ENCODE measurements around the gene FHDC1.
"Not testable (repeated sequence)": the region's sequence is repeated elsewhere in the genome, so short reads cannot be mapped to it uniquely, and the experiment has no call there.

FHDC1 gene, protein sequence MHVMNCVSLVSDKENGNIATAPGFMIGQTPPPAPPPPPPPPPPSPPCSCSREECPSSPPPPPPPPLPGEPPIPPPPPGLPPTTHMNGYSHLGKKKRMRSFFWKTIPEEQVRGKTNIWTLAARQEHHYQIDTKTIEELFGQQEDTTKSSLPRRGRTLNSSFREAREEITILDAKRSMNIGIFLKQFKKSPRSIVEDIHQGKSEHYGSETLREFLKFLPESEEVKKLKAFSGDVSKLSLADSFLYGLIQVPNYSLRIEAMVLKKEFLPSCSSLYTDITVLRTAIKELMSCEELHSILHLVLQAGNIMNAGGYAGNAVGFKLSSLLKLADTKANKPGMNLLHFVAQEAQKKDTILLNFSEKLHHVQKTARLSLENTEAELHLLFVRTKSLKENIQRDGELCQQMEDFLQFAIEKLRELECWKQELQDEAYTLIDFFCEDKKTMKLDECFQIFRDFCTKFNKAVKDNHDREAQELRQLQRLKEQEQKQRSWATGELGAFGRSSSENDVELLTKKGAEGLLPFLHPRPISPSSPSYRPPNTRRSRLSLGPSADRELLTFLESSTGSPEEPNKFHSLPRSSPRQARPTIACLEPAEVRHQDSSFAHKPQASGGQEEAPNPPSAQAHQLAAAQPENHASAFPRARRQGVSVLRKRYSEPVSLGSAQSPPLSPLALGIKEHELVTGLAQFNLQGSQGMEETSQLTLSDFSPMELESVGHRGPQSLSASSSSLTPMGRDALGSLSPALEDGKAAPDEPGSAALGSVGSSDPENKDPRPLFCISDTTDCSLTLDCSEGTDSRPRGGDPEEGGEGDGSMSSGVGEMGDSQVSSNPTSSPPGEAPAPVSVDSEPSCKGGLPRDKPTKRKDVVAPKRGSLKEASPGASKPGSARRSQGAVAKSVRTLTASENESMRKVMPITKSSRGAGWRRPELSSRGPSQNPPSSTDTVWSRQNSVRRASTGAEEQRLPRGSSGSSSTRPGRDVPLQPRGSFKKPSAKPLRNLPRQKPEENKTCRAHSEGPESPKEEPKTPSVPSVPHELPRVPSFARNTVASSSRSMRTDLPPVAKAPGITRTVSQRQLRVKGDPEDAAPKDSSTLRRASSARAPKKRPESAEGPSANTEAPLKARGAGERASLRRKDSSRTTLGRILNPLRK

DNA sequence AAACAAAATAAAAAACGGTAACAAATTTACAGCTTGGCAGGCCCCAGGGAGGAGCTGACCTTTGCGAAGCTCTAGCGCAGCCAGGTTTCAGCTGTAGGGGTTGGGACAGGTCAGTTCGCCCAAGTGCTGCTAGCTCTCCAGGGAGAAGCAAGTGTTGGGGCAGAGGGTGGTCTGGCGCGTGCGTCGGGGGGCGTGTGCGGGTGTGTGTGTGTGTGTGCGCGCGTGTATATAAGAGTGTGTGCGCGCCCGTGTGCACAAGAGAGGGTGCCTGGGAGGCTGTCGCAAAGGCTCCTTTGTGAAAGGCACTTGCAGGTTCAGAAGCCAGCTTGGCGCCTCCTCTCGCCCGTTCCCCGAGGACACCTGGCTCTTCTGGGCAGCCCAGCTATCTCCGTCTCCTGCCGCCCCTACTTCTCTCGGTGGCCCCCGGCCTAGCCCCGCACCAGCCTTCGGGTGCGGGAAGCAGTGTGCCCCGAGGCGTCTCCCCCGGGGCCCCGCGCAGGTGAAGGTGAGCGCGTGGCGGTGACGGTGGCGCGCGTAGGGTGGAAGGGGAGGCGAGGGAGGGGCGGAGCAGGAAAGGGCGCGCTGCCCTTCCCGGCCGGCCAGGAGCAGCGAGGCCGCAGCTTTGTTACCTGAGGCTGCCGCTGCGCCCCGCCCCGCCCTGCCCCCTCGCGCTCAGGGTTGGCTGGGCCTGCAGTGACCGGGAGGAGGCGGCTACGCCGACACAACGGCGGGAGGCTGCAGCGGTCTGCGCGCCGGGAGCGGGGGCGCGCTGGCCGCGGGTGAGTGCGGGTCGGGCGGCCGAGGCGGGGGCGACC, at the start of gene FHDC1:
Gene FHDC1, plus strand, starts transcription at position 693 of the 815 bp plus-strand sequence. CDS start 6,735 bp downstream, outside the sequence.
- DNase-seq (ENCODE audit: low spot score) = peak; percentile 85

DNA sequence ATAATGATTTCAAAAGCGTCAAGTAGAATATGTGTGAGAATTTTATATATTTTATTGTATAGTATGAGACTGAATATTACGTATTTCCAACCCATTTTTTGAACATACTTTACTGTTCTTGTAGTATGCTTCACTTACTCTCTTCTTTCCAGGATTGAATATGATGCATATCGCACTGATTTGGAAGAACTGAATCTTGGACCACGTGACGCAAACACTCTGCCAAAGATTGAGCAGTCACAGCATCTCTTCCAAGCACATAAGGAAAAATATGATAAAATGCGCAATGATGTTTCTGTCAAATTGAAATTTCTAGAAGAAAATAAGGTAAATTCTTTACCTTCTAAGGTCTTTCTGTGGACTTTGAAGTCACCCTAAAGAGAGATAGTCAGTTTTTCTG, 48.1 kb upstream of the FHDC1 start:
- no peak for DNase-seq (ENCODE audit: low spot score)

DNA sequence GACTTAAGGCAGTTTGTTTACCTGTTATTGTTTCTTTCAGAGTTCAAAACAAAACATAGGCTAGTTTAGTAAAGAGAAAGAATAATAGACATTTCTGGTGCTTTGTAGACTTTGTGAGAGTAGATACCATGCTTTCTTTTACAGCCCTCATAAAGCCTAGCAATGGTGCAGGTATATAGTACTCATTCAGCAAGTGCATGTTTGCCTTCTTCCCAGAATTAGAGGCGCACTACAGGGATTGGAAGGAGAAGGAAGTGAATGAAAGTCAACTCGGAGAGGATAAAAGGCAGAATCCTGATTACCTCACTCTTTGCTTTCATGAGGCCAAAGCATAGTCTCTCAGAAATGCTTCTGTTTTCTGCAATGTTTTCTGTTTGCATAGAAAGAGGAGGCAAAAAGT, 43.1 kb upstream of the FHDC1 start:
- no peak for DNase-seq (ENCODE audit: low spot score)

DNA sequence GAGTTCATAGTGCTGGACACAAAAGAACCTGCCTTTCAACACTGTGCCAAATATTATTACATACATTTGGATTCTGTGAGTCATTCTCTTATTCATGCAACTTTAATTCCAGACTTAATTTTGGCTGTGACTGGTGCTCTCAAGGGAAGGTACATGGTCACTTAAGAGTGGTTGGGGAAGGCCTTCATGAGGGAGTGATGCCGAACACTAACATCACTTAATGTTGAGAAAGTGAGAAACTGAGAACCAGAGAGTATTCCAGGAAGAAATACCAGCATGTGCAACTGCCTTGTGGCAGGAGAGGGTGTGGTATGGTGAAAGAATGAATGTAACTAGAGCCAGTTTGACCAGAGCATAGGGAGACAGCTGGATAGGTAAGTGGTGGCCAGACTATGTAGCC, 41.5 kb upstream of the FHDC1 start:
- DNase-seq (ENCODE audit: low spot score) = no peak

DNA sequence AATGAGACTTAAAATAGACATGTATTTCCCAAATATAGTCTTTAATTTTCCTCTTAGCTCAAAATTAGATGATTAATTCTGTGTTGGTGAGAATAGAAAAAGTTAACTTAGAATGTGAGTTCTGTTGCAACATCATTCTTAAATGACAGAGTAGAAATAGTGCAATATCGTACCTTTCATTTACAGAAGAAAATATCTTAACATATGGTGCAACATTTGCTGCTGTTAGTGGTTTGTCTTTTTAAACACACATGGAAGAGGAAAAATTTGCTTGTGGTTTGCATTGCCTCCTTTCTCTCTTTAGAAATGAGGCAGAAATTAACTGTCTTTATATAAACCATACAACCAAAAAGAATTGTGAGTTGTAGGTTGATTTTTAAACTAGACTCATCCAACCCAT, 39.3 kb upstream of the FHDC1 start:
- no peak for DNase-seq (ENCODE audit: low spot score)

DNA sequence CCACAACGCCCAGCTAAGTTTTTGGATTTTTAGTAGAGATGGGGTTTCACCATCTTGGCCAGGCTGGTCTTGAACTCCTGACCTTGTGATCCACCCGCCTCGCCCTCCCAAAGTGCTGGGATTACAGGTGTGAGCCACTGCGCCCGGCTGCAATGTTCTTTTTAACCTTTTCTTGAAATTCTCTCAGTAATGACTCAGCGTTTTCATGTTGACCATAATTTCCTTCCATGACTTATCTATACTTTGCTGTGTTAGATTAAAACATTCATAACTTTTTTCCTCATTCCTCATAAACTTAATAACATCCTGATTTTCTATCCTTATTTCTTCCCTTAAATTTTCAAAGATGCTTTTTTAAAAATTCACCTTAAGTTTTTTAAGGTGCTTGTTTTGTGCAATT, 38.0 kb upstream of the FHDC1 start:
- DNase-seq (ENCODE audit: low spot score) = not testable (repeated sequence)

DNA sequence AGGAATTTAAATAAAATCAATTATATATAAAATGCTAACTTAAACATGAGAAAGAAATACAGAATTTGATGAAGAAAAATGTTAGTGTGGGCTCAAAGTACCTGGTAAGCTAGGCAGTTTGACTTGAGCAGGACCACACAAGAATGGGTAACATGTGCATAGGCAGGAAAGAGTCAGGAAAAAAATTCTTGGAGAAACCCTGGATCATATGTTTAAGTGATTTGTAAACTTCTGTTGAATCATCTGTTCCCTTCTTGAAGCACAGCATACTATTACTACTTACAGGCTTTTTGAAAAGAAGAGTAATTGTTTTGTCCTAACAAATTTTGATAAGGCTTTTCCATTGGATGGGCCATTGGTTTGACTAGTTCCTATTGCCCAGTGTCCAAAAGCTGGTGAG, 37.5 kb upstream of the FHDC1 start:
- DNase-seq (ENCODE audit: low spot score) = no peak

DNA sequence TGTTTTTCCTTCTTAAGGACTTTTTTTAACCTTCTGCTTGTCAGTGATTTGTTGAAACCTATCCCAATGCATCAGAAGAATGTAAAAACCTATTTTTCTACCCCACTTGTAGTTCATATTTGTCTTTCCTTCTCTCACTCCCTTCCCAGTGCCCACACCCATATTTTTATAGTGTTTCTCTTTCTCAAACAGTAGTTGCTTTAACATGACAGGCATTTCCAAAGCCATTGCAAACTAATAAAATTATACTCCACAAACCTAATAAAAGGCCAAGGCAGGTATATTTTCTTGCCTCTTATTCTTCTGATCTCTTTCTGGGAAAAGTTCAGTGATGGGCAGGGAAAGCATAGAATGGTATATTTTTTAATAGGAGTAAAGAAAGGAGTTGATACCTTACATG, 35.7 kb upstream of the FHDC1 start:
- DNase-seq (ENCODE audit: low spot score) = no peak

DNA sequence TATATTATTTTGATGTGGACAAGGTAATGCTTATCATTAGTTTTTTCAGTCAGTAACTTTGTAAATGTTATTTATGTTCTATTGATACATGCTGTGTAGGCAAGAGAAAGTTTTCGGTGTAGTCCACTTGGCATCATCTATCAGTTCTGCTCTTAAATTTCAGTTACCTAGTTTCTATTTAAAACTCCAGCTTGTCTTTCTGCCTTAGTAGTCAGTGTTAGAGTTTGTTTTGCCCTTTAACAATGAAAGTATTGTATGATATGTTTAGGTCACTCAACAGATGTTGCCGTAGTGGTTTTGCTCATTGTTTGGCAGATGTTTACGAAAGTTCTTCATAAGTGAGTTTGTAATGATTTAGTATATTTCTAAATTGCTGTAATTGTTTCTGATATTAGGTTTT, 34.9 kb upstream of the FHDC1 start:
- peak; percentile 14 for DNase-seq (ENCODE audit: low spot score)

DNA sequence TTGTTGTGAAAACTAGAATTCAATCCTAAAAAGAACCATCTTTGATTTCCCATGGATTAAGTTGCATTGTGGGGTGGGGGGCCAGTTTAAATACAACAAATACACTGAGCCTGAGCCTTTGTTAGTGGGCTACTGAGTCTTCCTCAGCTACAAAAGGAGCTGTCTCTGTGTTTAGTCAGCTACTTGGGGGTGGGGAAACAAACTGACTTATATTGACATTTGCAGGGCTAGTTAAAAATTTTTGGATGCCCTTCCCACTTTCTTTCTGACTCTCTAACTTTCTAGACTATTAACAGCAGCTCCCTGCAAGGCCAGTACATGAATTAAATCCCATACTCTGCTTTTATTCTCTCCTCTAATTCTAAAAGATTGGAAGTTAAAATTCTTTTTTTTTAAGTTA, 32.5 kb upstream of the FHDC1 start:
- no peak for DNase-seq (ENCODE audit: low spot score)

DNA sequence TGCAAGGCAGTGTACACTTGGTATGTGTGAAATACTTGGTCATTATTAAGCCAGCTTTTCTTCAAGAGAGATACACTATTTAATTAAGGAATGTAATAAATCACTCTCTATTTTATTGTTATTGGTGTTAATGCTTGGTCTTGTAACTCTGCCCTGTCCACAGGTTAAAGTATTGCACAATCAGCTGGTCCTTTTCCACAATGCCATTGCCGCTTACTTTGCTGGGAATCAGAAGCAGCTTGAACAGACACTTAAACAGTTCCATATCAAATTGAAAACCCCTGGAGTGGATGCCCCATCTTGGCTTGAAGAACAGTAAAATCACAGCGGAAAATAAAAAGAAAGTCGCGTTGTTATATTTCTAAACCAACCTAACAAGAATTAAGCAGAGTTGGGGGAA, 26.2 kb upstream of the FHDC1 start:
- no peak for DNase-seq (ENCODE audit: low spot score)

DNA sequence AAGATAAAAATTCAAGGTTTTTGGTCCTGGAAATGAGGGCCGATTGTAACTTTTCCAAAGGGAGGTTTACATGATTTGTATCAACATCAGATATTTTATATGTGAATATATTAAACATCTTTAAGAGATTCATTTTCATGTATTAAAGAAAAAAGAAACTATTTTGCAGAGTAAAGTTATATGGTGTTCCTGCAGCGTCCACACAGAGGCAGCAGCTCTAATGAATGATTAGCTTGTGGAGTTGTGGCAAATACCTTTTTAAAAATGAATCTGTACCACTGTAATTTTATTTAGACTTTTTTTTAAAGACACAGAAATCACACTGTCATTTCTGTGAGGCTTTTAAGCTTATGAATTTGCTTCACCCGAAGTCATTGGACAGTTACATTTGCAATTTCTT, 25.6 kb upstream of the FHDC1 start:
- DNase-seq (ENCODE audit: low spot score) = no peak

DNA sequence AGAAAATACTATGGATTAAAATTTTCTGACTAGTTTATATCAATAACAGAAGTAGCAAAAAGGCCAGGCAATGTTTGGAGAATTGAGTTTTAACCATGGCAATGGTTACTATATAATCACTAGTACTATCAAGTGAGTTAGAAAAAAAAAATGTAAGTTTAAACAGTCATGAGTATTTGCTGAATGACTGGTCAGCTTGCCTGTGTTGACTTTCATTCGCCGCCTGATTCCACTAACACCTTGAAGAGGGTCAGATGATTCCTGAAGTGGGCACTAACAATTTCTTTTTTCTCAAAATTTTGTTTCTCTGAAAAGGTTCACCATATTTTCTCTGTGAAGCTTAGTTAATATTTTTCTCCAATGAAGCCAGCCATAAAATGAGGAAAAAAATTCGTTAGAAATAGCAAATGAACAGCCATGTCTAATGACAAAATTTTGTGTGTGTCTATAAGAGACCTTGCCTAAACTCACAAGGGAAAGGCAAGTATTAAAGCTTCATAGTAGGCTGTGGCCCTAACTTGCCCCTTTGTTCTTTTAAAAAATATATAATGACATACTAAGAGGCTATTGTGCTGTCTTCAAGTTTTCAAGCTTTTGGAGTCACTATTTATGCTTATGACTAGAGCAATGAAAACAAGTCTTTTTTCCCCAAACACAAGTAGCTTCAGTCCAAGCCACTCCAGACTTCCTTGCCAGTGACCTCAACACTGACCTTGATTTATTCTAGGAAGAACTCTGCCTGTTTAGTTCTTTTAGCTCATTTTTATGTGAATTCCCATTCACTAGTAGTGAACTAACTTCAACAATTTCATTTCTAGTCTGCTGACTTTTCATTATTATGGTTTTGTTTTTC, 18.4 kb upstream of the FHDC1 start:
- DNase-seq (ENCODE audit: low spot score) = no peak

DNA sequence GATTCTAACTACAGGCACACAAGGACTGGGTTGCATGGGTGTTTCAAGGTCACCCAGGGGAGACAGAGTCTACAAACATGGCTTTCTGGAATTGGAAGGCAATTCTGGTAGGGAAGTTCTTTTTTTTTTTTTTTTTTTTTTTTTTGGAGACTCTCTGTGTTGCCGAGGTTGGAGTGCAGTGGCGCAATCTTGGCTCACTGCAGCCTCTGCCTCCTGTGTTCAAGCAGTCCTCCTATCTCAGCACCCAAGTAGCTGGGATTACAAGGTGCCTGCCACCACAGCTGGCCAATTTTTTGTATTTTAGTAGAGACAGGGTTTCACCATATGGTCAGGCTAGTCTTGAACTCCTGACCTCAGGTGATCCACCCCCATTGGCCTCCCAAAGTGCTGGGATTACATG, 16.3 kb upstream of the FHDC1 start:
- no peak for DNase-seq (ENCODE audit: low spot score)

DNA sequence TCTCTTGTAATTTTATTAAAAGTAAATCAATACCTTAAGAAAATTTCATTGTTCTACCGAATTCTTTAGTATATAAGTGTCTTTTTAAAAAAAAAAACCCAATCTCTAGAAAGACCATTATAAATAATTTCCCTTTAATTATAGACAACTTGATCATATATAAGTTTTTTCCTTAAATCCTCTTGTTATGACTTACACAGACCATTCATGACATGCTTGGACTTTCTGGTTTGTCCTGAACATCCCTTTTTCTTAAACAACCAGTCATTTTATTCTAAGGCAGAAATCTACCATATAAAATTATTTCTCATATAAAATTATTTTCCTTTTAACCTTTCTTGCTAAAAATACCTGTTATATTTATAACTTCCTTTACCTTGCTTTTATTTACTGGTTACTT, 15.4 kb upstream of the FHDC1 start:
- no peak for DNase-seq (ENCODE audit: low spot score)

DNA sequence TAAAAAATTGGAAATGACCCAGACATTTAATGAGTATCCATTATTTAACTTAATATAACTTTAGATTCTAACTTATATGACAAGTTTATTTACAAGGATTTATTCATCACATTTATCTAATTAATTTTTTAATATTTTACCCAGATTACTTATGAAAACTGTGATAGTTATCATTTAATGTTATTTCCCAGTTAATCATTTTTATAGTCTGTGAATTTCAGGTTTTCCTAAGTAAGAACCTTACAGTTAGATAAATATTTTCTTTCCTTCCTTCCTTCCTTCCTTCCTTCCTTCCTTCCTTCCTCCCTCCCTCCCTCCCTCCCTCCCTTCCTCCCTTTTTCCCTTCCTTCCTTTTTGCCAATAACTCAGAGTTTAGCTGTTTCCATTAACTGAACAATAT, 14.8 kb upstream of the FHDC1 start:
- DNase-seq (ENCODE audit: low spot score) = no peak

DNA sequence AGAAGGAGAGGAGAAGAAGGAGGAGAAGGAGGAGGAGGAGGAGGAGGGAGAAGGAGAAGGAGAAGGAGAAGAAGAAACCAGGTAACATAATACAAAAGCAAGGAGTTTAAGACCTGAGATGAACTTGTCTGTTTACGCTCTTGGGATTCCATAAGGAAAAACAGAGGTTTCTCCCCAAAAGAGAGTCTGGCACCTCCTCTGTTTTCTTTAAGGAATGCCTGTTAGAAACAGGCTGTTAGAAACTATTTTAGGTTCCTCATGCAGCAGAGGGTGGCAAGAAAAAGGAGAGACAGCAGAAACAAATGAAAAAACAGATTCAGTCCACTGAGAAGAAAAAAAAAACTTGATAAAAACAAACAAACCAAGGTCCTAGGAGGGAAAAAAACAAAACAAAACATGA, 10.3 kb upstream of the FHDC1 start:
- no peak for DNase-seq (ENCODE audit: low spot score)

DNA sequence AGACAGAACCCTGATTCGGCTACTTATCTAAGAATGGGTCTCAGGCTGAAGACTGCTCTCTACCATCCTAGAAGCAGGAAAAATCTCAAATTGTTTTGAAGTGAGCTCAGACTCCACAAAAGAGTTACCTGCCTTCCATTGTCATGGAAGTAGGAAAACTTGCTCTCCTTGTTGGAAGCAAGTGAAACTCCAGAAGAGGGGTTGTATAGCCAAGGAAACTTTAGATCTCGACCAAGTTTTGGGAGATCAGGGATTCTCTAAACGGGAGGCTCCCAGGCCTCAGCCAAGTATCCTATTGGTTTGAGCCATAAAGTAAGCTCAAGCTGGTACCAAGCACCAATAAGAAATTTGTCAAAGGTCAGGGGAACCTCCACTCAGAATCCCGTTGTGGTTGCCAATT, 9.2 kb upstream of the FHDC1 start:
- DNase-seq (ENCODE audit: low spot score) = no peak

DNA sequence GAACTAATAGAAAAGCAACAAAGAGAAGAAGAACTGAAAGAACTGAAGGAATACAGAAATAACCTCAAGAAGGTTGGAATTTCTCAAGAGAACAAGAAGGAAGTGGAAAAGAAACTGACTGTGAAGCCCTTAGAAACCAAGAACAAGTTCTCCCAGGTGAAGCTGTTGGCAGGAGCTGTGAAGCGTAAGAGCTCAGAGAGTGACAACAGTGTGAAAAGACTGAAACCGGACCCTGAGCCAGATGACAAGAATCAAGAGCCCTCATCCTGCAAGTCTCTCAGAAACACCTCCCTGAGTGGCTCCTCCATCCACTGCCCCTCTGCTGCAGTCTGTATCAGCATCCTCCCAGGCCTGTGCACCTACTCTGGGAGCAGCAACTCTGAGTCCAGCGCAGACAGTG, 8.4 kb upstream of the FHDC1 start:
- no peak for DNase-seq (ENCODE audit: low spot score)

DNA sequence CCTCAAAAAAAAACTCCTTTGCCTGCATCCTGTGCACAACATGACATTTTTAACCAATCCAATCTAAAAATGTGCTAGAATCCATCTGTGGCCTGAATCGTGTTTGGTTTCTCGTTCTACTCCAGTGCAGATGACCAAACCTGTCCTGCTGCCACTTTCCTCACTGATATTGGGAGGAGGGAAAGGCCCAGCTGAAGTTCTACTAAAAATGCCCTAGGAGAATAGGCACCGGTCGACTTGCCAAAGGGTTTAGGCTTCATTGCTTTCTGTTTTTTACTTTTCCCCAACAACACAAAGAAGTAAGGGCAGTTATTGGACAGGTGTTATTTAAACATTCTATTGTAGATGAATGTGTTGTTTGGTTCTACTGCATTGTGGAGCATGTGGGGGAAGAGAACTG, 7.8 kb upstream of the FHDC1 start:
- DNase-seq (ENCODE audit: low spot score) = no peak

DNA sequence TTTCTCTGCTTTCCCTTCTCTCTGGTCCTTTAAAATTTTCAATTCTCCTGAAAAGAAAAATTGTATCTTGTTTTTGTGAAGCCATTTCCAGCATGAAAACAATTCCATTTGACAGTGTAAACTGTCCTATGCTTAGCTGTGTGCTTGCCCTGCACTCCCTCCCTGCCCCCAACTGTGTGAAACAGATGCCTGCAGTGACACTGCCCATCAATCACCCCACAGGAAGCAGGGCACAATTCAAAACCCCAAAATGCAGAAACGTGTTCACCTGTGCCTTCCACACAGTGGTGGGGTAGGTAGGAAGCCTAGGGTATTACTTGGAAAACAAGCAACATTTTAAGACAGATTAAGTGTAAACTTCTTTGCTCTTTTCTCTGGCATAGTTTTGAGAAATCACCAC, 6.2 kb upstream of the FHDC1 start:
- DNase-seq (ENCODE audit: low spot score) = no peak

All from SW480 (cell line).